Smooth muscle cell (in vitro differentiated cells): ENCODE data around the gene C16orf82. TPM values are rescaled to one million over a fixed set of nuclear protein-coding genes. Genes with fewer than 3 reads are reported as not detected.

Experiments used
- DNase-seq: peaks from one replicate; lab custom pipeline; 2025; ENCODE audit not compliant: unreplicated experiment; lab: John Stamatoyannopoulos, UW
- H2AFZ ChIP-seq: fragments of 200-600 bp; sonication (generic); 2 replicates; pipeline ENCODE4 v1.6.0; 2016; ENCODE audit warnings: antibody characterized with exemption, low read depth, mild to moderate bottlenecking
- H3F3A ChIP-seq: fragments of 200-600 bp; sonication (generic); 2 replicates; pipeline ENCODE4 v1.6.0; 2017; ENCODE audit warnings: antibody characterized with exemption, low read depth
- H3K27ac ChIP-seq: fragments of 200-600 bp; sonication (generic); 2 replicates; pipeline ENCODE4 v1.5.1; 2016; ENCODE audit warnings: low read depth, mild to moderate bottlenecking
- H3K27me3 ChIP-seq: fragments of 200-600 bp; sonication (generic); 2 replicates; pipeline ENCODE4 v1.6.1; 2016; ENCODE audit warnings: low read depth, mild to moderate bottlenecking
- H3K36me3 ChIP-seq: fragments of 200-600 bp; sonication (generic); 2 replicates; pipeline ENCODE4 v1.5.1; 2016; ENCODE audit warnings: low read depth
- H3K4me1 ChIP-seq: fragments of 200-600 bp; sonication (generic); 2 replicates; pipeline ENCODE4 v1.5.1; 2016; ENCODE audit warnings: low read depth
- H3K4me2 ChIP-seq: fragments of 200-600 bp; sonication (generic); 2 replicates; pipeline ENCODE4 v1.6.0; 2016; ENCODE audit warnings: mild to moderate bottlenecking
- H3K4me3 ChIP-seq: fragments of 200-600 bp; sonication (generic); 2 replicates; pipeline ENCODE4 v1.5.1; 2016; ENCODE audit warnings: mild to moderate bottlenecking
- H3K79me2 ChIP-seq: fragments of 200-600 bp; sonication (generic); 2 replicates; pipeline ENCODE4 v1.6.0; 2016; ENCODE audit warnings: low read depth, mild to moderate bottlenecking
- H3K9ac ChIP-seq: fragments of 200-600 bp; sonication (generic); 2 replicates; pipeline ENCODE4 v1.6.0; 2016; ENCODE audit warnings: low read depth
- H3K9me3 ChIP-seq: fragments of 200-600 bp; sonication (generic); replicated peaks from 2 replicates; pipeline ENCODE4 v1.5.1; 2016; ENCODE audit warnings: low read depth
- H4K20me1 ChIP-seq: fragments of 200-600 bp; sonication (generic); 2 replicates; pipeline ENCODE4 v1.6.0; 2016; ENCODE audit warnings: low read depth
- CTCF ChIP-seq: fragments of 200-600 bp; sonication (generic); IDR thresholded peaks from 2 replicates; pipeline ENCODE4 v1.5.1; 2017; ENCODE audit warnings: borderline replicate concordance, mild to moderate bottlenecking, antibody characterized with exemption; ENCODE audit not compliant: insufficient read depth, poor library complexity, severe bottlenecking
- WGBS: methylation state at CpG from one replicate; pipeline ENCODE4 v1.1.7; 2016; ENCODE audit warnings: low lambda C conversion rate; 5-methylcytosine and 5-hydroxymethylcytosine counted together
- polyA plus RNA-seq: library from polyadenylated mRNA; unstranded; fragments of >200 nt; fragmentation: Nextera tagmentation; extraction: Ambion mirVana; gene quantifications from 2 replicates; pipeline ENCODE4 v1.2.1, GENCODE V29; 2016
- total RNA-seq: library from RNA; depleted of rRNA; stranded (reverse); fragments of >200 nt; gene quantifications from 2 replicates; pipeline ENCODE4 v1.2.3, GENCODE V29; 2014

The C16orf82 gene
- total and polyA plus RNA-seq, 2 experiments from 2014 or later: not detected

GRCh38 chr16:27027971-27028370 is 38.8 kb upstream of the C16orf82 start:
- H3K4me2 ChIP-seq: no peak overlapping the region
- no peak overlapping the region for H2AFZ ChIP-seq
- H3K27ac ChIP-seq: no peak overlapping the region
- no peaks in the 10 kb centered on the region for H3K79me2 ChIP-seq
- no peak overlapping the region for H3K9ac ChIP-seq
- H3K36me3 ChIP-seq: no peaks in the 10 kb centered on the region
- H3K27me3 ChIP-seq: no peaks in the 10 kb centered on the region
- H3K4me3 ChIP-seq: no peak overlapping the region
- no peak for TF ChIP-seq CTCF
- no peaks in the 10 kb centered on the region for H3K4me1 ChIP-seq
- WGBS: 79% methylated on average over 7 of the region's 7 CpGs
- H3K9me3 ChIP-seq: no peaks in the 10 kb centered on the region
- no peaks in the 10 kb centered on the region for H4K20me1 ChIP-seq
- H3F3A ChIP-seq: no peaks in the 10 kb centered on the region
- DNase-seq: no peak

GRCh38 chr16:27028591-27029110 is 38.1 kb upstream of the C16orf82 start:
- H3K4me1 ChIP-seq: no peaks in the 10 kb centered on the region
- H3K4me2 ChIP-seq: no peak overlapping the region
- H3K79me2 ChIP-seq: no peaks in the 10 kb centered on the region
- H3K36me3 ChIP-seq: no peaks in the 10 kb centered on the region
- 89% methylated on average over 7 of the region's 7 CpGs for WGBS
- H3K27me3 ChIP-seq: no peaks in the 10 kb centered on the region
- H3K27ac ChIP-seq: no peak overlapping the region
- no peak overlapping the region for H2AFZ ChIP-seq
- TF ChIP-seq CTCF: no peak
- H3K4me3 ChIP-seq: no peak overlapping the region
- H3K9ac ChIP-seq: no peak overlapping the region
- no peak for DNase-seq
- H3F3A ChIP-seq: no peaks in the 10 kb centered on the region
- no peaks in the 10 kb centered on the region for H3K9me3 ChIP-seq
- no peaks in the 10 kb centered on the region for H4K20me1 ChIP-seq

- H3K9me3 ChIP-seq: no peaks in the 10 kb centered on the region
- no peaks in the 10 kb centered on the region for H3K4me1 ChIP-seq
- H3K4me2 ChIP-seq: no peak overlapping the region
- no peak overlapping the region for H3K9ac ChIP-seq
- no peak overlapping the region for H3K4me3 ChIP-seq
- H4K20me1 ChIP-seq: no peaks in the 10 kb centered on the region
- no peaks in the 10 kb centered on the region for H3K27me3 ChIP-seq
- H3K27ac ChIP-seq: no peak overlapping the region
- H3K36me3 ChIP-seq: no peaks in the 10 kb centered on the region
- WGBS: 89% methylated on average over 6 of the region's 6 CpGs
- no peak overlapping the region for H2AFZ ChIP-seq
- TF ChIP-seq CTCF: no peak
- no peak for DNase-seq
- no peaks in the 10 kb centered on the region for H3K79me2 ChIP-seq
- no peaks in the 10 kb centered on the region for H3F3A ChIP-seq
Measured at GRCh38 chr16:27029525-27029924, 37.2 kb upstream of the C16orf82 start.

GRCh38 chr16:27033281-27033979 is 33.3 kb upstream of the C16orf82 start:
- Histone ChIP-seq H3K9ac (no peak overlapping the region), H3K27me3 (no peaks in the 10 kb centered on the region), H4K20me1 (no peaks in the 10 kb centered on the region), H3K4me3 (no peak overlapping the region), H2AFZ (no peak overlapping the region), H3F3A (no peaks in the 10 kb centered on the region), H3K36me3 (no peaks in the 10 kb centered on the region), H3K4me2 (no peak overlapping the region), H3K27ac (no peak overlapping the region), H3K9me3 (no peaks in the 10 kb centered on the region), H3K79me2 (no peaks in the 10 kb centered on the region), H3K4me1 (no peaks in the 10 kb centered on the region)
- WGBS: 89% methylated on average over 12 of the region's 12 CpGs
- no peak for DNase-seq
- no peak for TF ChIP-seq CTCF
